Body of pancreas (tissue), 4 donors: Measurements from ENCODE around the gene KCNQ1OT1. TPM values are rescaled to one million over a fixed set of nuclear protein-coding genes. Genes with fewer than 3 reads are reported as not detected.

ENCODE experiments used
- ATAC-seq: fragments of 150-250 bp; one replicate; pipeline ENCODE4 v1.9.1; 2016
- DNase-seq, 4 donors: peaks; one replicate each; pipeline ENCODE4 v3.0.0-alpha.2; 2019
- H3K27ac ChIP-seq, 4 donors: fragments of 200-600 bp; sonication (generic); 1 replicate in 3 of 4; 2 replicates in 1 of 4; pipeline versions ENCODE4 v1.5.1 to v1.6.1; 2016 to 2019; ENCODE audit warnings: mild to moderate bottlenecking in 1 of 4, mixed read lengths in 1 of 4, moderate library complexity in 1 of 4
- H3K27me3 ChIP-seq, 2 donors: fragments of 200-600 bp; sonication (generic); one replicate each; pipeline ENCODE4 v1.6.0; 2016; ENCODE audit warnings: mild to moderate bottlenecking in 1 of 2
- H3K36me3 ChIP-seq, 2 donors: fragments of 200-600 bp; sonication (generic); replicated peaks in 1 of 2; 2 replicates each; pipeline ENCODE4 v1.5.1; 2016; ENCODE audit warnings: low read depth in 2 of 2; ENCODE audit not compliant: insufficient read depth in 1 of 2
- H3K4me1 ChIP-seq: fragments of 200-600 bp; sonication (generic); one replicate; pipeline ENCODE4 v1.6.0; 2016
- H3K4me3 ChIP-seq, 2 donors: fragments of 200-600 bp; sonication (generic); 1 replicate in 1 of 2; 2 replicates in 1 of 2; pipeline ENCODE4 v1.5.1; 2016 to 2019
- H3K9me3 ChIP-seq, 3 donors: fragments of 200-600 bp; sonication (generic); 1 replicate in 2 of 3; 2 replicates in 1 of 3; pipeline ENCODE4 v1.5.1; 2016
- CTCF ChIP-seq, 7 experiments: fragments of 450-650 bp in 4 of 7; fragments of 200-600 bp in 3 of 7; sonication (generic) in 3 of 7; IDR thresholded peaks; one replicate each; pipeline ENCODE4 v1.5.1; 2016 to 2019; ENCODE audit warnings: antibody characterized with exemption in 7 of 7
- POLR2A ChIP-seq, 3 donors: fragments of 450-650 bp; IDR thresholded peaks; one replicate each; pipeline ENCODE4 v1.6.1; 2016; ENCODE audit warnings: antibody characterized with exemption in 3 of 3, mild to moderate bottlenecking in 2 of 3
- WGBS, 2 donors: methylation state at CpG; one replicate each; pipeline ENCODE4 v1.1.5; 2017; 5-methylcytosine and 5-hydroxymethylcytosine counted together
- intact Hi-C: fragments of 100-400 bp; cut with DNase I; formaldehyde crosslinking; loops from one replicate; pipeline ENCODE4 v1.15.1; 2023
- total RNA-seq, 2 donors: library from RNA; depleted of rRNA; stranded (reverse); fragments of >200 nt; gene quantifications; one replicate each; pipeline ENCODE4 v1.1.0, GENCODE V29; 2016

Gene KCNQ1OT1
- total RNA-seq, 2 donors from 2014 or later: 3.6 to 9.2 TPM

GRCh38 chr11:2583605-2583958, 116.2 kb downstream of the KCNQ1OT1 start:
- Histone ChIP-seq H3K4me3 (no peak overlapping the region), H3K36me3 (peaks cover 0 to 5% of the 10 kb centered on the region in 2 donors), H3K4me1 (no peaks in the 10 kb centered on the region), H3K9me3 (no peaks in the 10 kb centered on the region), H3K27ac (no peak overlapping the region), H3K27me3 (no peaks in the 10 kb centered on the region)
- DNase-seq (peak in 1 of 4 donors; percentile 4), ATAC-seq (no peak)
- intact Hi-C loops: no loop called here
- WGBS, 2 donors: 91 to 94% methylated on average over 3 to 6 of the region's 6 CpGs
- TF ChIP-seq POLR2A (IDR thresholded peaks at IDR 0.05) (no peak), CTCF (IDR thresholded peaks at IDR 0.05) (no peak)

DNA sequence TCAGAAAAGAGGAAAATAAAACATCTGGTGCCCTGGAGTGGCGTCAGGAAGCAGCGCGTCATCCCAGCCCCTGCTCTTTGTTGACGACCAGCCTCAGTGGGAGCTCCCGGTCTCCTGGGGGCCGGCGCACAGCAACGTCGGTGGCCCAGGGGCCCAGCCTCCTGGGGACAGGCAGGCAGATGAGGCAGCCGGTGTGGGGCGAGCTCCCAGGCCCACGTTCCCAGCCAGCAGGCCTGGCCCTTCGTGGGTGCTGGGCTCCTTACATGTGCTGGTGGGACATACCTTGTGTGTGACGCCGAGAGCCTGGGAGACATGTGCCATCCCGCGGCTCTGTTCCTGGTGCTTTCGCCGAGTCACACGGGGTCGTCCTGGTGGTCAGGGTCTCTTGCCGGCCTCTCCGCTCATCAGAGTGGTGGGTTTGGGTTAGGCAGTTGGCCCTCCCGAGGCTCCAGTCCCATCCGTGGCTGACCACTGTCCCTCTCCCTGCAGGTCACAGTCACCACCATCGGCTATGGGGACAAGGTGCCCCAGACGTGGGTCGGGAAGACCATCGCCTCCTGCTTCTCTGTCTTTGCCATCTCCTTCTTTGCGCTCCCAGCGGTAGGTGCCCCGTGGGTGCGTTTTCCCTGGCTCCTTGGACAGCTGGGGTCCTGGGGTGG, 116.7 kb downstream of the KCNQ1OT1 start:
- intact Hi-C loops: no loop called here
- Histone ChIP-seq H3K27me3 (no peaks in the 10 kb centered on the region), H3K4me1 (no peaks in the 10 kb centered on the region), H3K9me3 (no peaks in the 10 kb centered on the region), H3K36me3 (peaks cover 0 to 3% of the 10 kb centered on the region in 2 donors), H3K27ac (no peak overlapping the region), H3K4me3 (no peak overlapping the region)
- DNase-seq: peak in 3 of 4 donors; percentile 4 to 10 (median 7)
- 87 to 90% methylated on average over 26 to 33 of the region's 33 CpGs for WGBS, 2 donors
- TF ChIP-seq CTCF (IDR thresholded peaks at IDR 0.05): no peak
- TF ChIP-seq POLR2A (IDR thresholded peaks at IDR 0.05): no peak
- ATAC-seq: no peak

- intact Hi-C loops: no loop called here
- Histone ChIP-seq H3K4me1 (no peaks in the 10 kb centered on the region), H3K27ac (no peak overlapping the region), H3K27me3 (no peaks in the 10 kb centered on the region), H3K9me3 (no peaks in the 10 kb centered on the region), H3K4me3 (no peak overlapping the region), H3K36me3 (peaks cover 0 to 3% of the 10 kb centered on the region in 2 donors)
- ATAC-seq (no peak), DNase-seq (peak; percentile 1 to 13 (median 8))
- TF ChIP-seq CTCF (IDR thresholded peaks at IDR 0.05) (no peak), POLR2A (IDR thresholded peaks at IDR 0.05) (no peak)
- 79 to 92% methylated on average over 8 to 11 of the region's 12 CpGs for WGBS, 2 donors
These were observed 117.3 kb downstream of the KCNQ1OT1 start for GRCh38 chr11:2582351-2582945.

GRCh38 chr11:2581931-2582350, 117.9 kb downstream of the KCNQ1OT1 start:
- Histone ChIP-seq H3K36me3 (peaks cover 0 to 3% of the 10 kb centered on the region in 2 donors), H3K27ac (no peak overlapping the region), H3K9me3 (no peaks in the 10 kb centered on the region), H3K4me3 (no peak overlapping the region), H3K4me1 (no peaks in the 10 kb centered on the region), H3K27me3 (no peaks in the 10 kb centered on the region)
- 94 to 97% methylated on average over 13 to 17 of the region's 23 CpGs for WGBS, 2 donors
- intact Hi-C loops: no loop called here
- TF ChIP-seq POLR2A (IDR thresholded peaks at IDR 0.05) (no peak), CTCF (IDR thresholded peaks at IDR 0.05) (no peak)
- peak; percentile 1 to 9 (median 5) for DNase-seq
- ATAC-seq: no peak
